Nephron (organoid): ENCODE results near the gene PTRH1.

Experiments used
- H3K27ac Mint-ChIP-seq, 3 experiments: 2 replicates each; pipeline ENCODE4 v1.8.0; 2020; ENCODE audit warnings: mixed read lengths in 3 of 3, mild to moderate bottlenecking in 2 of 3, moderate library complexity in 1 of 3
- H3K27me3 Mint-ChIP-seq: 2 replicates; pipeline ENCODE4 v1.8.0; 2021; ENCODE audit warnings: low read depth, mild to moderate bottlenecking, moderate library complexity, mixed read lengths
- H3K36me3 Mint-ChIP-seq: 2 replicates; pipeline ENCODE4 v1.8.0; 2020; ENCODE audit warnings: low read depth, mixed read lengths
- H3K4me1 Mint-ChIP-seq: 2 replicates; pipeline ENCODE4 v1.8.0; 2020; ENCODE audit warnings: mixed read lengths
- H3K4me3 Mint-ChIP-seq, 3 experiments: 2 replicates each; pipeline ENCODE4 v1.8.0; 2020; ENCODE audit warnings: mild to moderate bottlenecking in 3 of 3, mixed read lengths in 3 of 3, moderate library complexity in 2 of 3
- H3K9me3 Mint-ChIP-seq: 2 replicates; pipeline ENCODE4 v1.8.0; 2020; ENCODE audit warnings: mixed read lengths
- CTCF ChIP-seq, 3 experiments: fragments of 200-600 bp; sonication (generic); IDR thresholded peaks; one replicate each; pipeline ENCODE4 v1.5.0; 2021; ENCODE audit warnings: antibody characterized with exemption in 3 of 3; ENCODE audit not compliant: unreplicated experiment in 3 of 3

The PTRH1 gene

GRCh38 chr9:127742435-127743088 is 27.1 kb upstream of the PTRH1 start:
- Mint-ChIP-seq H3K4me1 (no peaks in the 10 kb centered on the region), H3K9me3 (no peaks in the 10 kb centered on the region), H3K27me3 (peaks cover 13% of the 10 kb centered on the region), H3K36me3 (peaks cover 6% of the 10 kb centered on the region), H3K27ac (peak overlapping the region in 1 of 3 experiments; percentile 77), H3K4me3 (peak overlapping the region; percentile 63 to 83 (median 81))
- no peak for TF ChIP-seq CTCF (IDR thresholded peaks at IDR 0.05; ENCODE audit: unreplicated experiment in 3 of 3)

GRCh38 chr9:127741831-127742434 is 26.5 kb upstream of the PTRH1 start:
- Mint-ChIP-seq H3K4me1 (no peaks in the 10 kb centered on the region), H3K4me3 (peak overlapping the region; percentile 63 to 83 (median 81)), H3K27ac (peak overlapping the region in 1 of 3 experiments; percentile 77), H3K27me3 (peaks cover 10% of the 10 kb centered on the region), H3K36me3 (peaks cover 6% of the 10 kb centered on the region), H3K9me3 (no peaks in the 10 kb centered on the region)
- no peak for TF ChIP-seq CTCF (IDR thresholded peaks at IDR 0.05; ENCODE audit: unreplicated experiment in 3 of 3)

- Mint-ChIP-seq H3K9me3 (no peaks in the 10 kb centered on the region), H3K27me3 (peaks cover 12% of the 10 kb centered on the region), H3K4me1 (no peaks in the 10 kb centered on the region), H3K4me3 (no peak overlapping the region), H3K27ac (no peak overlapping the region), H3K36me3 (peaks cover 6% of the 10 kb centered on the region)
- no peak for TF ChIP-seq CTCF (IDR thresholded peaks at IDR 0.05; ENCODE audit: unreplicated experiment in 3 of 3)
These were observed 24.3 kb upstream of the PTRH1 start for GRCh38 chr9:127739614-127740330.

- Mint-ChIP-seq H3K4me3 (no peak overlapping the region), H3K27ac (no peak overlapping the region), H3K36me3 (peaks cover 6% of the 10 kb centered on the region), H3K27me3 (peaks cover 12% of the 10 kb centered on the region), H3K9me3 (no peaks in the 10 kb centered on the region), H3K4me1 (no peaks in the 10 kb centered on the region)
- no peak for TF ChIP-seq CTCF (IDR thresholded peaks at IDR 0.05; ENCODE audit: unreplicated experiment in 3 of 3)
These were observed 23.2 kb upstream of the PTRH1 start for GRCh38 chr9:127738666-127739065.

- H3K36me3 Mint-ChIP-seq: peaks cover 6% of the 10 kb centered on the region
- no peaks in the 10 kb centered on the region for H3K4me1 Mint-ChIP-seq
- no peak for TF ChIP-seq CTCF (IDR thresholded peaks at IDR 0.05; ENCODE audit: unreplicated experiment in 3 of 3)
- peak overlapping the region; percentile 86 to 94 (median 88) for H3K4me3 Mint-ChIP-seq
- peaks cover 3% of the 10 kb centered on the region for H3K27me3 Mint-ChIP-seq
- peak overlapping the region; percentile 64 to 88 (median 64) for H3K27ac Mint-ChIP-seq
- no peaks in the 10 kb centered on the region for H3K9me3 Mint-ChIP-seq
These were observed 20.2 kb upstream of the PTRH1 start for GRCh38 chr9:127735530-127736185.
